Mononuclear cell (primary cell): ENCODE measurements around the gene ATF5. TPM values are rescaled to one million over a fixed set of nuclear protein-coding genes. Genes with fewer than 3 reads are reported as not detected.
"Not testable (repeated sequence)": the region's sequence is repeated elsewhere in the genome, so short reads cannot be mapped to it uniquely, and the experiment has no call there.

Experiments used
- H3K27me3 ChIP-seq: 2 replicates; pipeline ENCODE4 v1.6.0; 2011; ENCODE audit warnings: low read length, control low read depth; ENCODE audit not compliant: insufficient read depth
- H3K4me1 ChIP-seq: 2 replicates; pipeline ENCODE4 v1.5.1; 2011; ENCODE audit warnings: mild to moderate bottlenecking, low read length, control low read depth; ENCODE audit not compliant: insufficient read depth
- H3K4me3 ChIP-seq: 2 replicates; pipeline ENCODE4 v1.5.1; 2011; ENCODE audit warnings: mild to moderate bottlenecking, low read length, moderate library complexity
- H3K9me3 ChIP-seq: 2 replicates; pipeline ENCODE4 v1.5.1; 2011; ENCODE audit warnings: low read depth, mild to moderate bottlenecking, control low read depth, low read length
- total RNA-seq: library from RNA; depleted of rRNA; stranded (reverse); fragments of >200 nt; gene quantifications from one replicate; pipeline ENCODE4 v1.2.3, GENCODE V29; 2012

The ATF5 gene
- total RNA-seq, 1 donor: 5.0 TPM

DNA sequence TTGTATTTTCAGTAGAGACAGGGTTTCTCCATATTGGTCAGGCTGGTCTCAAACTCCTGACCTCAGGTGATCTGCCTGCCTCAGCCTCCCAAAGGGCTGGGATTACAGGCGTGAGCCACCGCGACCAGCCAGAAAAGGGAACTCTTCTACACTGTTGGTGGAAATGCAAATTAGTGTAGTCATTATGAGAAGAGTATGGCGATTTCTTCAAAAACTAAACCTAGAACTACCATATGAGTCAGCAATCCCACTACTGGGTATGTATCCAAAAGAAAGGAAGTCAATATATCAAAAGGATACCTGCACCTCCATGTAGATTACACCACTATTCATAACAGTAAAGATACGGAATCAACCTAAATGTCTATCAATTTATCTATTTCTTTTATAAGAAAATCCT, 15.6 kb downstream of the ATF5 start:
- not testable (repeated sequence) for H3K4me3 ChIP-seq, H3K27me3 ChIP-seq, H3K9me3 ChIP-seq
- H3K4me1 ChIP-seq: peaks cover 16% of the 10 kb centered on the region

DNA sequence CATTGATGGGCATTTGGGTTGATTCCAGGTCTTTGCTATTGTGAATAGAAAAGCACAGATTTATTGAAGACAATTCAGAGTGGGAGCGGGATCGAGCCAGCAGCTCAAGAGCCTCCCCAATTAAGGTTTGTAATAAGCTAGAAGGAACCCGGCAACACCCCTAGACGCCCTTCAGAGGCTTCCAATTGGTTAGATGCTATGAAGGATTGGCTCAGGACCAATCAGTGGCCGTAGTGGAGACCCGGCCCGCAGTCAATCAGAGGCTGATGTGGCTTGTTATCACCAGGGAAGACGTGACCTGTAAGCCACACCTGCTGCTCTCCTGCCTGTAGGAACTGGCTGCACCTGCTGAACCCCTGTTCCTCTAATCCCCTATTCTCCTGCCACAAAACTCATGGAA, 17.4 kb downstream of the ATF5 start:
- Histone ChIP-seq H3K4me3 (no peak overlapping the region), H3K9me3 (no peaks in the 10 kb centered on the region), H3K27me3 (no peaks in the 10 kb centered on the region), H3K4me1 (peaks cover 16% of the 10 kb centered on the region)

DNA sequence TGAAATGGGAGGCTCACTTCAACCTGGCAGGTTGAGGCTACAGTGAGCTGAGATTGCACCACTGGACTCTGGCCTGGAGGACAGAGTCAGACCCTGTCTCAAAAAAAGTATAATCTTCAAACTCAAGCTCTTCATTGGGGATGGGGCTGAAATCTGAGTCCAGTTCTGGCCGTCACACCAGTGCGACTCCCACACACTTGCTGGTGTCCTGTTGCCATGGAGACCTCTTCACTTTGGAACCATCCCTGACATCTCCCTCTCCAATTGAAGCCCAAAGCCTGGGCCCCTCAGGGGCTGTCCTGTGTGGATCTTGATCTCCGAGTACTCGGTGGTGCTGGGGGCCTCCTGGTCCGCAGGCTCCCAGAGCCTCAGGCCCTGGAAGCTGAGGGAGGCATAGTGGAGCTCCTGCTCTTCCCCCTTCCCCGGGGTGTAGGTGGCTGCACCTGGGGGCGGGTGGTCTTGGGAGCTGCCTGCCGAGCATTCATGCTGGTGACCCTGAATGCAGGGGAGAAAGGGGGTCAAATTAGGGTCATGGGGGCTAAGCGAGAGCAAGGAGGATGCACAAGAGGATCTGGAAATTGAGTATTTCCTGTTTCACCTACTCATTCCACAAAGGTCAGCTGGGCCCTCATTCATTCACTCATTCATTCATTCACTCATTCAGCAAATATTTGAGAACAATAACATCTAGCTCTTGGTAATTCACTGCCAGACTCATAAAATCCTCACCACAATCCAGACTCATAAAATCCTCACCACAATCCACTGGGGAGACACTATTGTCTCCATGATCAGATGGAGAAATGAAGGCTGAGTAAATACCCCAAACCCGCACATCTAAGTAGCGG, 21.0 kb downstream of the ATF5 start:
- H3K27me3 ChIP-seq: no peaks in the 10 kb centered on the region
- no peaks in the 10 kb centered on the region for H3K9me3 ChIP-seq
- H3K4me3 ChIP-seq: no peak overlapping the region
- H3K4me1 ChIP-seq: peaks cover 44% of the 10 kb centered on the region

DNA sequence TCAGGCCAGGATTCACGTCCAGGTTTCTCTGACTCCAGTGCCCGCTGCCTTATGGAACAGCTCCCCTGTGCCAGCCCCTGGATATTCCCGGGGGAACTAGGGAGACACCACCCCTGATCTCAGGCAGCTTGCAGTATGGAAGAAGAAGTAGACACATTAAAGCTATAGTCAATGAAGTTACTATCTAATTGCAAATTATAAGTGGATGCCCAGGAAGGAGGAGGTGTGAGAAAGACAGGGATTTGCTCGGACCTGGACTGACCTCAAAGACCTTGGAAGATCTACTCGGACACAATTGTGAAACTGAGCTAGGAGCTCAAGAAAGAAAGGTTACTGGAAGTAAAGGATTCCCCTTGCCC, 21.6 kb downstream of the ATF5 start:
- Histone ChIP-seq H3K4me3 (no peak overlapping the region), H3K27me3 (no peaks in the 10 kb centered on the region), H3K4me1 (peaks cover 44% of the 10 kb centered on the region), H3K9me3 (no peaks in the 10 kb centered on the region)

DNA sequence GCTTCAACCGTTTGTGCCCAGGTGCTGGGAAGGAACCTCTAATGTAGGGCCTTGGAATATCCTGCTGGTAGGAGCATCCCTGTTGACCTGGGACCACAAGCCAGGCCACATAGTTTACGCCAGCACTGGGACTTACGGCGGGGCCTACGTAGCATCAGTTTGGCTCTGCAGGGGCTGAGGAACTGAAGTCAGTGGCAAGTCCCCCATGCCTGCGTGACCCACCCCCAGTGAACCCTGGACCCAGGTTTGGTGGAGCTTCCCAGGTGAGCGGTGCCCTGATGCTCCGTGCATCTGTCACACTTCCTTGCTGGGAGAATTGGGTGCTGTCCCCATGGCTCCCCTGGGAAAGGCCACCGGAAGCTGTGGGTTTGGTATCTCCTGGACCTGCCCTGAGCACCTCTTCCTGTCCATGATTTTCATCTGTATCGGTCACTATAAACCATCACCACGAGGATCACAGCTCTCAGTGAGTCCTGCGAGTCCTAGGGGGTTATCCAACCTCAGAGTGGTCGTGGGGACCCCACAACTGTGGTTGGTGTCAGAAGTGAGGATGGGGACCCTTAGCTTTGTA, 22.0 kb downstream of the ATF5 start:
- H3K9me3 ChIP-seq: no peaks in the 10 kb centered on the region
- H3K27me3 ChIP-seq: no peaks in the 10 kb centered on the region
- peaks cover 47% of the 10 kb centered on the region for H3K4me1 ChIP-seq
- no peak overlapping the region for H3K4me3 ChIP-seq

DNA sequence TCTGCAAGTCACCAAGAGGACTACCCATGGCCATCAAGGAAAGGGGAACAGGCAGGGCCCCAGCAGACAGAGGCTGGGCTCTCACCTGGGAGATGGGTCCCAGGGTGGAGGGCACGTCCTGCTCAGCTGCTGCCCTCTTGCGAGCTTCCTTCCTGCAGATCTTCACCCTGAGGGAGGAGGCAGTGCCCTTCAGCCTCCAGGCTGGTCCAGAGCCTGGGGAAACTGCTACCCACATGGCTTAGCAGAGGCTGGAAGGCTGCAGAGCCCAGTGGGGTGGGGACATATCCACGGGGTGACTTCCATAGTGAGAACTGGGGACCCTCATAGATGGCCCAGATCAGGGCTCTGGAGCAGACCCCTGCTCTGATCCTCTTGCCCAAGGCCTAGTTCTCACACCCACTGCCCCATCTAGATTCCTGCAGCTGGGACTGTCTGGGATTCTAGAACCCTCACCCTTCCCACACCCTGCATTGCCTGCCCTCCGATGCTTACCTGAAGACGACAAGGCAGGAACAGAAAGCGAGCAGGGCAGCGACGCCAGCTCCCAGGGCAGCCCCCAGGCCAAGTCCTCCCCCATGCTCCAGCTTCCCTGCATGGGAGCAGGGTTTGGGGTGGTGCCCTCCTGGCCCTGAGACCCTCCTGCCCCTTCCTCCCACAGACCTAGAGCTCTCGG, 22.9 kb downstream of the ATF5 start:
- Histone ChIP-seq H3K4me3 (no peak overlapping the region), H3K27me3 (no peaks in the 10 kb centered on the region), H3K9me3 (no peaks in the 10 kb centered on the region), H3K4me1 (peaks cover 50% of the 10 kb centered on the region)

DNA sequence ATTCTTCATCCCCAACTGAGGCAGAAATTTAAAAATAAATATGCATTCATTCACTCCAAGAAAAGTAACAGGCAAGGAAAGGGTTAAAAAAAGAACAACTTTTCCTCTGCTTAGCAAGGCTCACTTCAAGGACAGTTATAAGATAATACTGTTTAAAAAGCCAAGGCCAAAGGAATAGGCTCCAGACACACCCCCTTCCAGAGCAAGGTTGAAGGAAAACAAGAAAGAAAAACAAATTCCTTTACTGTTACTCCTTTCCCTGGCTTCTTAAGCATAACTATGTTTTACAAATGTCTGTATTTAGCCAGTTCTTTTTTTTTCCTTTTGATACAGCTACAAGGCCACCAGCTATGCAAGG, 23.5 kb downstream of the ATF5 start:
- H3K4me3 ChIP-seq: no peak overlapping the region
- peaks cover 54% of the 10 kb centered on the region for H3K4me1 ChIP-seq
- no peaks in the 10 kb centered on the region for H3K9me3 ChIP-seq
- no peaks in the 10 kb centered on the region for H3K27me3 ChIP-seq

DNA sequence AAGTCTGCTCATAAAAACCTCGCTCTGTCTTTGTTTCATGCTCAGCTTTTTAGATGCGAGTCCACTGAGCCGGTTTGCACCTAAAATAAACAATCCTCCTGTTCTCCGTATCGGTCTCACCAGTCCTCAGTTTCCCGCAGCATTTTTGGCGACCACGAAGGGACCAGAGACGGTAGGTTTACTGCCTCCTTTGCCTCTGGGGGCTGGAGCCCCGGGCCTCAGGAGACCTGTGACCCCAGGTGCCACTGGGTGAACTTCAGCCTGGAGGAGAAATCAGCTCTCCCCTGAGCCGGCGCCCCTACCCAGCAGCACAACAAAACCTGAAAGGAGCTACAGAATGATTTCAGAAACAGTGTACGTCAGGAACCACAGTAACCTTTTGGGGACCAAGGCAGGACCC, 23.9 kb downstream of the ATF5 start:
- no peak overlapping the region for H3K4me3 ChIP-seq
- no peaks in the 10 kb centered on the region for H3K27me3 ChIP-seq
- no peaks in the 10 kb centered on the region for H3K9me3 ChIP-seq
- H3K4me1 ChIP-seq: peaks cover 55% of the 10 kb centered on the region

DNA sequence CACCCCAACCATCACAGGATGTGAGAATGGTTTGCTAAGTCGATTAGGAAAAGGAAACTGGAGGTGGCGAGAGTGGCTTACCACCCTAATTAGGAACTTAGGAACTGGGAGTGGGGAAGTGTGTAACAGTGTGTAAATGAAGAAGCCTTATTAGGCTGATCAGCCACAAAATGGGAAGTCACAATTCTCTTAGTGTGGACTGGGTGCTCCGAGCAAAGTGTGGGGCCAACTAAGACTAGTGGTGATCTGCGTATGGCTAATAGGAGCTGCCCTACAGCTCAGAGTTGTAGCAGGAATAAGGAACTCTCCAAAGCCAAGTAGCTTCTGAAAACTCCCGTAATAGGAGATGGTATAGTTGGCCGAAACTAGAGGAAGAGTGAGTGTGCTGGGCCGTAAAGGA, 24.4 kb downstream of the ATF5 start:
- Histone ChIP-seq H3K4me1 (peaks cover 55% of the 10 kb centered on the region), H3K27me3 (no peaks in the 10 kb centered on the region), H3K9me3 (no peaks in the 10 kb centered on the region), H3K4me3 (no peak overlapping the region)

DNA sequence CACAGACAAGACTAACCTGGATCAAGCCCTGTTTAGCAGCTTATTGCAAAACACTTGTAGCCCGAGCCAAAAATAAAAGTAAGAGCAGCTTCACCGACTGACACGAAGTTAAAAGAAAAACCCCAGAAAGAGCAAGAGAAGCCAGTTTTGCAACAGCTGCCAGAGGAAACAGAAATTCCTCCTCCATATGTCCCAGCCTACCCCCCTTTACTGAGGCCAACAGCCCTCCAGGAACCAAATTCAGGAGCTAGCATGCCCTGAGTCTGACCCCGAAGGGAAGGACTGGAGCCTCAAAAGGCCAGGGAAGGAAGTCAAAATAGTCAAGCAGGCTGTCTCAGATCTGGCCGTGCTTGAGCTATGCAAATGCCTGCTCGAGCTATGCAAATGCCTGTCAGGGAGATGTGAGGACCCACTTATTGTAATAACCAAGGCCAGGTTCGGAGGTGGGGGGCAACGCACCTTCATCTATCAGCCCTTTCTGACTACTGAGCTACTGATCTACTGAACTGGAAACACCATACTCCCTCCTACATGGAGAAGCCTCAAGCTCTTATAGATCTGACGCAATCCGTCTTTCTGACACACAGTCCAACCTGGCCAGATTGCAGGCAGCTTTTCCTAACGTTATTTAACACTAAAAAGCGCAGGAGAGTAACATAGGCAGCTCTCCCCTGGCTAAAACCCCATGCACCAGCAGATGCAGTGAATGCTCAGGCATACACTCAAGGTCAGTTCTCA, 25.3 kb downstream of the ATF5 start:
- H3K9me3 ChIP-seq: no peaks in the 10 kb centered on the region
- no peak overlapping the region for H3K4me3 ChIP-seq
- no peaks in the 10 kb centered on the region for H3K27me3 ChIP-seq
- peaks cover 55% of the 10 kb centered on the region for H3K4me1 ChIP-seq

DNA sequence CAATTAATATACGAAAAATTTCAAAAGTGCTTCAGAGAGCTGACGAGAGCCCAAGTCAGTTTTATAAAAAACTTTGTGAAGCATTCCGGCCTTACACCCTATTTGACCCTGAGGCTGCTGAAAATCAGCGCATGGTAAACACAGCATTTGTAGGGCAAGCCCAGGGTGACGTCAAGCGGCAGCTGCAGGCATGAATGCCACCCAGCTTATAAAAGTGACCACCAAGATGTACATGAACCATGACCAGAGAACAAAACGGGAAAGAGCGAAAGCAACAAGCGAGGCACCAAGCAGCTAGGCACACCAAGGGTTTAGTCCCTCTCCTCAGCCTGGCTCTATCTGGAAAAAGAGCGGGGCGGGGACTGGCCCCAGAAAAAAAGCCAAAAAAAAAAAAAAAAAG, 25.9 kb downstream of the ATF5 start:
- peaks cover 55% of the 10 kb centered on the region for H3K4me1 ChIP-seq
- H3K27me3 ChIP-seq: no peaks in the 10 kb centered on the region
- no peaks in the 10 kb centered on the region for H3K9me3 ChIP-seq
- H3K4me3 ChIP-seq: no peak overlapping the region

DNA sequence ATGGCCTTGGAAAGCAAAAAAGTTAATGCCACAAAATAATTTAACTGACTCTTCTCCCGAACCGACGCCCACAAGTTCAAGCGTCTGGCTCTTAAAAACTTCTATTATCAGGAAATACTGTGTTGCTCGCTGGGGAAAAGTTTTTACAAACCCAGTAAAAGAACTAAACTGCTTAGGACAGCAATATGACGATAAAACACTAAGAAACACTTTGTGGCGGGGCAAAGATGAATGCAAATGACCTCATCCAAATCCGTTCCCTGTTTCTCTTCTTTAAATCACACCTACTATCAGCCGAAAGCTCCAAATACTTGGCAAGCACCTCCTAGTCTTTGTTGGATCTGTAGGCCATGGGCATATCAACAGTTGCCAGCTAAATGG, 27.1 kb downstream of the ATF5 start:
- H3K4me1 ChIP-seq: peaks cover 55% of the 10 kb centered on the region
- no peaks in the 10 kb centered on the region for H3K9me3 ChIP-seq
- H3K4me3 ChIP-seq: no peak overlapping the region
- H3K27me3 ChIP-seq: no peaks in the 10 kb centered on the region

DNA sequence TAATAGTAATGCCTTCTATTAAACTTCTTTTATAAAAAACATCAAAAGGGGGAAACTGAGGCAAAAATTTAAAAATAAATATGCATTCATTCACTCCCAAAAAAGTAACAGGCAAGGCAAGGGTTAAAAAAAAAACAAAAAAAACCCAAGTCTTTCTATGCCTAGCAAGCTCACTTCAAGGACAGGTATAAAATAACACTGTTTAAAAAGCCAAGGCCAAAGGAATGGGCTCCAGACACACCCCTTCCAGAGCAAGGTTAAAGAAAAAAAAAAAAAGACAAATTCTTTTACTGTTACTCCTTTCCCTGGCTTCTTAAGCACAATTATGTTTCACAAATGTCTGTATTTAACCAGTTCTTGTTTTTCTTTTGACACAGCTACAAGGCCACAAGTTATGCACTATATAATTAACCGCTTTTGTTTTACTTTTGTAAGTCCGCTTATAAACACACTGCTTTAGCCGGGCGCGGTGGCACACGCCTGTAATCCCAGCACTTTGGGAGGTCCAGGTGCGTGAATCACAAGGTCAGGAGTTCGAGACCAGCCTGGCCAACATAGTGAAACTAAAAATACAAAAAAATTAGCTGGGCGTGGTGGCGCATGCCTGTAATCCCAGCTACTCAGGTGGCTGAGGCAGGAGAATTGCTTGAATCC, 28.4 kb downstream of the ATF5 start:
- Histone ChIP-seq H3K4me1 (peaks cover 54% of the 10 kb centered on the region), H3K27me3 (no peaks in the 10 kb centered on the region), H3K4me3 (no peak overlapping the region), H3K9me3 (no peaks in the 10 kb centered on the region)

DNA sequence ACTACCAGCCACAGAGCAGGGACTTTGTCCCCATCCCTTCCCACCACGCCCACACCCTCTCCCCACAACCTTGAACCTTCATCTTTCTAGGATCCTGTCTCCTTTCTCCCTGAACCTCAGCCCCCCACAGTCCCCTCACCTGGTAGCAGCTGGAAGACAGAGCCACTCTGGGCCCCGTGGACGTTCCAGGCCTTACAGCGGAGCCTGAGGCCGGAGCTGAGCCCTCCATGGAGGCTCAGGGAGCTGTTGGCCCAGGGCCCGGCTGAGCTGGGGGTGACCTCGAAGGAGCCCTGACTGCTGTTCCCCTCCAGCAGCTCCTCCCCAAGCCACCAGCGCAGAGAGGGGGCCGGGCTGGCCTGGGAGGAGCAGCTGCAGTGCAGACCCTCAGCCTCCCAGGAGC, 29.1 kb downstream of the ATF5 start:
- peaks cover 48% of the 10 kb centered on the region for H3K4me1 ChIP-seq
- H3K9me3 ChIP-seq, H3K4me3 ChIP-seq, H3K27me3 ChIP-seq: not testable (repeated sequence)

DNA sequence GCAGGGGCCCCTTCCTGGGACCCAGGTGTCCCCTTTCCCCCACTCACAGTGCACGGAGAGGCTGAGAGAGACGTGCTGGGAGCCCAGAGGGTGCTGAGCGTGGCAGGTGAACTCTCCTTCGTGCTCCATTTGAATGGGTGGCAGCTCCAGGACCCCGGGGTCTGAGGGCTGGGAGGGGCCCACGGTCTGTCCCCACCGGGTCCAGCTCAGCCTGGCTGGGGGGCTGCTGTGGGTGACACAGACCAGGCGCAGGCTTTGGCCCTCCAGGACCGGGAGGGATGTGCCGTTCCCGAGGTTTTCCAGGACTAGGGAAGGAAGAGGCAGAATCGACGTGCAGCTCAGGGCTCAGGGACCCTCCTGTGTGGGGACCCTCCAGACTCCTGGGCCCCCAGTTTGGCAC, 29.6 kb downstream of the ATF5 start:
- H3K9me3 ChIP-seq, H3K4me3 ChIP-seq, H3K27me3 ChIP-seq: not testable (repeated sequence)
- peaks cover 43% of the 10 kb centered on the region for H3K4me1 ChIP-seq
